ENCODE results near the gene SGK2. TPM values are rescaled to one million over a fixed set of nuclear protein-coding genes. Genes with fewer than 3 reads are reported as not detected.

Gene SGK2
- total RNA-seq, 1 experiment from 2014 or later: not detected

DNA sequence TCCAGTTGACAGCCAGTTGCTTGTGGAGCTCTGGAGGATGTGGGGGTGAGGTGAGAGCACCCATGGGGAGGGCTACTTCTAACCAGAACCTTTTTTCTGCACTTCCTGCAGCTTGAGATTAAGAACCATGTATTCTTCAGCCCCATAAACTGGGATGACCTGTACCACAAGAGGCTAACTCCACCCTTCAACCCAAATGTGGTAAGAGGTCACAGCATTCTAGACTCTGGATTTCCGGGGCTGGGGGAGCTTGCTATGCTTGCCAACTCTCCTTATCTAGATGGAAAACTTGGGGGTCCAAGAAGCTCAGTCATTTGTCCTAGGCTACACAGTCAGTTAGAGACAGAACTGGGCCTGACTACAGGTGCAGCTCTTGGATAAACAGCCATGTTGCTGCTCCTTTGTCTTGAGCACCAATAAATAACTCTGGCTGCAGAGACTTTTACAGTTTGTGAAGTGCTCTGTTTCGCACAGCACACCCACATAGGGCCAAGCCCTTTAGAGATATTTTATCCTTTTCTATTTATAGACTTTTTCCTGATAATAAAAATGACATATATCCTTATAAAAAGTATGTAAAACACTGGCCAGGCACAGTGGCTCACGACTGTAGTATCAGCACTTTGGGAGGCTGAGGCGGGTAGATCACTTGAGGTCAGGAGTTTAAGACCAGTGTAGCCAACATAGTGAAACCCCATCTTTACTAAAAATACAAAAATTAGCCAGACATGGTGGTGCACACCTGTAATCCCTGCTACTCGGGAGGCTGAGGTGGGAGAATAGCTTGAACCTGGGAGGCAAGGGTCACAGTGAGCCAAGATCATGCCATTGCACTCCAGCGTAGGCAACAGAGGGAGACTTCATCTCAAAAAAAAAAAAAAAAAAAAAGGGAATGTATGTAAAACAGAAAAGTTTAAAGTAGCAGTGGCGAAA is 21.3 kb downstream of the SGK2 start:
- H3K27me3 Mint-ChIP-seq (ENCODE audit: low read depth): peaks cover 2% of the 10 kb centered on the region; the same call in 1 of the 2 replicates

More for the DNA sequence above, 21.3 kb downstream of the SGK2 start:
- WGBS (ENCODE audit: extremely low coverage, insufficient read length, low lambda C conversion rate): no CpG with 5 or more reads among the region's 7 CpGs
- Histone ChIP-seq H3K14ac (ENCODE audit: insufficient read depth, low read length) (no peak overlapping the region), H3K9ac (ENCODE audit: extremely low read depth, insufficient read length, low read length) (no peak overlapping the region), H4K91ac (ENCODE audit: insufficient read length, low read depth, low read length) (no peak overlapping the region), H3K23ac (ENCODE audit: insufficient read length, low read depth, low read length) (no peak overlapping the region), H3K79me2 (ENCODE audit: insufficient read depth, low read length) (no peaks in the 10 kb centered on the region), H3K18ac (ENCODE audit: insufficient read length, low read depth, low read length) (no peak overlapping the region), H2BK120ac (ENCODE audit: low read depth, low read length, poor library complexity, severe bottlenecking) (no peak overlapping the region), H2BK15ac (ENCODE audit: low read depth, low read length) (no peak overlapping the region), H3K4me1 (ENCODE audit: insufficient read depth, low read length) (no peaks in the 10 kb centered on the region; the same call in 1 of the 2 replicates), H4K5ac (ENCODE audit: insufficient read length, low read depth, low read length) (no peak overlapping the region), H3K27ac (ENCODE audit: insufficient read length, low read depth, low read length) (no peak overlapping the region), H3T11ph (ENCODE audit: low read length) (no peak overlapping the region), H3K4me2 (ENCODE audit: insufficient read depth, insufficient read length, low read length) (no peak overlapping the region), H2BK12ac (ENCODE audit: insufficient read length, low read depth, low read length) (no peak overlapping the region), H4K20me1 (ENCODE audit: control insufficient read depth, insufficient read depth, insufficient read length) (no peaks in the 10 kb centered on the region), H2AFZ (ENCODE audit: low read length) (no peak overlapping the region), H3K27me3 (ENCODE audit: insufficient read depth, low read length) (no peaks in the 10 kb centered on the region), H2BK5ac (ENCODE audit: insufficient read length, low read length) (no peak overlapping the region), H3K79me1 (ENCODE audit: insufficient read depth, low read depth, low read length, poor library complexity, severe bottlenecking) (no peaks in the 10 kb centered on the region), H3K4ac (ENCODE audit: low read depth, low read length) (no peak overlapping the region), H2AK5ac (ENCODE audit: insufficient read length, low read length) (no peak overlapping the region), H4K8ac (replicated peaks; ENCODE audit: insufficient read length, low read depth, low read length) (no peak overlapping the region), H3K9me3 (ENCODE audit: control insufficient read depth, low read depth, low read length) (no peaks in the 10 kb centered on the region), H2BK20ac (ENCODE audit: low read depth, low read length, poor library complexity, severe bottlenecking) (no peak overlapping the region), H3K56ac (ENCODE audit: insufficient read length, low read depth, low read length) (no peak overlapping the region), H3K23me2 (ENCODE audit: insufficient read length, low read depth, low read length, poor library complexity, severe bottlenecking) (no peaks in the 10 kb centered on the region)
- no peak for DNase-seq
- Mint-ChIP-seq H3K36me3 (ENCODE audit: insufficient read depth in 1 of 3, low read depth in 3 of 3) (no peaks in the 10 kb centered on the region), H3K4me3 (no peak overlapping the region), H3K4me1 (peaks cover 13 to 16% of the 10 kb centered on the region in 2 experiments), H3K27ac (no peak overlapping the region), H3K9me3 (no peaks in the 10 kb centered on the region)
- TF ChIP-seq, protein P1, sequence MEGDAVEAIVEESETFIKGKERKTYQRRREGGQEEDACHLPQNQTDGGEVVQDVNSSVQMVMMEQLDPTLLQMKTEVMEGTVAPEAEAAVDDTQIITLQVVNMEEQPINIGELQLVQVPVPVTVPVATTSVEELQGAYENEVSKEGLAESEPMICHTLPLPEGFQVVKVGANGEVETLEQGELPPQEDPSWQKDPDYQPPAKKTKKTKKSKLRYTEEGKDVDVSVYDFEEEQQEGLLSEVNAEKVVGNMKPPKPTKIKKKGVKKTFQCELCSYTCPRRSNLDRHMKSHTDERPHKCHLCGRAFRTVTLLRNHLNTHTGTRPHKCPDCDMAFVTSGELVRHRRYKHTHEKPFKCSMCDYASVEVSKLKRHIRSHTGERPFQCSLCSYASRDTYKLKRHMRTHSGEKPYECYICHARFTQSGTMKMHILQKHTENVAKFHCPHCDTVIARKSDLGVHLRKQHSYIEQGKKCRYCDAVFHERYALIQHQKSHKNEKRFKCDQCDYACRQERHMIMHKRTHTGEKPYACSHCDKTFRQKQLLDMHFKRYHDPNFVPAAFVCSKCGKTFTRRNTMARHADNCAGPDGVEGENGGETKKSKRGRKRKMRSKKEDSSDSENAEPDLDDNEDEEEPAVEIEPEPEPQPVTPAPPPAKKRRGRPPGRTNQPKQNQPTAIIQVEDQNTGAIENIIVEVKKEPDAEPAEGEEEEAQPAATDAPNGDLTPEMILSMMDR (conservative IDR thresholded peaks at IDR 0.05): no peak
